HUES64 (cell line): Measurements from ENCODE around the gene PTER. TPM values are rescaled to one million over a fixed set of nuclear protein-coding genes. Genes with fewer than 3 reads are reported as not detected.

Experiments used
- H3K27ac ChIP-seq: 2 replicates; pipeline ENCODE4 v1.7.0; 2013; ENCODE audit warnings: low read depth, low read length, inconsistent platforms
- H3K27me3 ChIP-seq: 2 replicates; pipeline ENCODE4 v1.6.1; 2013; ENCODE audit warnings: mild to moderate bottlenecking, low read length; ENCODE audit not compliant: insufficient read depth
- H3K36me3 ChIP-seq: 2 replicates; pipeline ENCODE4 v1.6.1; 2013; ENCODE audit warnings: mild to moderate bottlenecking, low read length; ENCODE audit not compliant: insufficient read depth
- H3K4me1 ChIP-seq: 2 replicates; pipeline ENCODE4 v1.6.1; 2013; ENCODE audit warnings: mild to moderate bottlenecking, low read length, moderate library complexity; ENCODE audit not compliant: insufficient read depth
- H3K4me3 ChIP-seq: 2 replicates; pipeline ENCODE4 v1.5.1; 2013; ENCODE audit warnings: mild to moderate bottlenecking, low read length, moderate library complexity
- H3K9ac ChIP-seq: 2 replicates; pipeline ENCODE4 v1.6.1; 2013; ENCODE audit warnings: mild to moderate bottlenecking, low read depth, low read length
- H3K9me3 ChIP-seq: 2 replicates; pipeline ENCODE4 v1.6.1; 2013; ENCODE audit warnings: low read depth, low read length; ENCODE audit not compliant: insufficient read depth
- WGBS: fragments of 150-250, 120-280 bp; methylation state at CpG from one replicate; pipeline ENCODE4 v1.1.7; 2013; ENCODE audit warnings: missing lambda C conversion rate; 5-methylcytosine and 5-hydroxymethylcytosine counted together
- polyA plus RNA-seq, 2 experiments: library from polyadenylated mRNA; stranded (reverse); fragments of 50-300 nt; gene quantifications; one replicate each; pipeline ENCODE4 v1.2.3, GENCODE V29; 2013

The PTER gene
- polyA plus RNA-seq (2013, experiment 1 of 2): 5.8 TPM
- 7.9 TPM for polyA plus RNA-seq (2013, experiment 2 of 2)

- Histone ChIP-seq H3K4me3 (peak within 1 kb of the TSS; percentile 61), H3K9ac (peak within 1 kb of the TSS; percentile 67), H3K36me3 (no peaks in the 10 kb centered on the region), H3K4me1 (peaks cover 9% of the 10 kb centered on the region), H3K27ac (peak within 1 kb of the TSS; percentile 66; the same call in 1 of the 2 replicates), H3K27me3 (peaks cover 9% of the 10 kb centered on the region; the same call in 1 of the 2 replicates), H3K9me3 (no peaks in the 10 kb centered on the region)
- WGBS: 13% methylated on average over 49 of the region's 49 CpGs
Measured at GRCh38 chr10:16436758-16437539, at the start of gene PTER. PTER (plus strand) TSS chr10:16437010; CDS start chr10:16484385, 47,375 bp downstream.

GRCh38 chr10:16392531-16393069 lies 44.2 kb upstream of the PTER start:
- no peak overlapping the region for H3K4me3 ChIP-seq
- H3K27ac ChIP-seq: no peak overlapping the region
- H3K27me3 ChIP-seq: no peaks in the 10 kb centered on the region
- H3K9ac ChIP-seq: no peak overlapping the region
- H3K9me3 ChIP-seq: no peaks in the 10 kb centered on the region
- WGBS: 91% methylated on average over 3 of the region's 3 CpGs
- no peaks in the 10 kb centered on the region for H3K36me3 ChIP-seq
- peaks cover 2% of the 10 kb centered on the region; the same call in 1 of the 2 replicates for H3K4me1 ChIP-seq

- 83% methylated on average over 1 of the region's 4 CpGs for WGBS
- Histone ChIP-seq H3K27me3 (no peaks in the 10 kb centered on the region), H3K27ac (no peak overlapping the region), H3K9ac (no peak overlapping the region), H3K4me1 (no peaks in the 10 kb centered on the region; the same call in 1 of the 2 replicates), H3K9me3 (no peaks in the 10 kb centered on the region), H3K36me3 (no peaks in the 10 kb centered on the region), H3K4me3 (no peak overlapping the region)
Measured at GRCh38 chr10:16393271-16393858, 43.4 kb upstream of the PTER start.

DNA sequence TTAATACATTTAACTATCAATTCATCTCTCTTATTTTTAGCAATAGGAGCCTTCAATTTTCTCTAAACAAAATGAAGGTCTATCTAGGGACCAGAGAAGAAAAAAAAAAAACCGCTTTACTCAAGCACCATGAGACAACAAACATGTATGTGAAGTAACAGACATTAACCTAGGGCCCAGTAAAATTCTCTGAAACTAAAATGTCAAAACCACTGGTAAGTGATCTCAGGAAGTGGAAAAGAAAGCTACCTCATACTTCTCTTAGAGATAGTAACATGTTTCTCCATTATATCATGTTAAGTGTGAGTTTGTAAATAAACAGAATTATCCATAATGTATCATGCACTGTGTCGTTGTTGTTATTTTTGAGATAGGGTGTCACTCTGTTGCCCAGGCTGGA lies 35.4 kb upstream of the PTER start:
- Histone ChIP-seq H3K9ac (no peak overlapping the region), H3K27me3 (no peaks in the 10 kb centered on the region), H3K9me3 (no peaks in the 10 kb centered on the region), H3K36me3 (no peaks in the 10 kb centered on the region), H3K4me3 (no peak overlapping the region), H3K27ac (no peak overlapping the region), H3K4me1 (no peaks in the 10 kb centered on the region; the same call in 1 of the 2 replicates)
- WGBS: 100% methylated on average over 1 of the region's 2 CpGs

DNA sequence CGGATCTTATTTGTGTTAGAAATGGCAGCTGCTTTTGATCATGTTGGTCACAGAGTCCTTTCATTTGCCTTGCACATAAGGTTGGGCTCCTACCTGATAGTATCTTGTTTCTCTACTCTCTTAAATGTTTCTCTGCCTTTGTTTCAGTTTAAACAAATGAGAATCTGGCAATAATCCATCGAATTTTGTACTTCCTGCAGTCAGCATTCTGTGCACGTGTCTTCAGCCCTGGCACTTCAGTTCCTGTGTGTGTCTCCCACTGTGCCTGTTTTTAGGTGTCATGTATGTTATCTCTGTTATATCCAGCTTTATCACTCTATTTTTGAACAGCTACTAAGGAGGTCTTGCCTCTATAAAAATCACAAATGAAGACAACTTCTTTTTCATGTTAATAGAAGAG lies 28.4 kb upstream of the PTER start:
- Histone ChIP-seq H3K27me3 (no peaks in the 10 kb centered on the region), H3K36me3 (no peaks in the 10 kb centered on the region), H3K4me3 (no peak overlapping the region), H3K9me3 (no peaks in the 10 kb centered on the region), H3K9ac (no peak overlapping the region), H3K4me1 (no peaks in the 10 kb centered on the region), H3K27ac (no peak overlapping the region)
- WGBS: 91% methylated on average over 3 of the region's 3 CpGs

DNA sequence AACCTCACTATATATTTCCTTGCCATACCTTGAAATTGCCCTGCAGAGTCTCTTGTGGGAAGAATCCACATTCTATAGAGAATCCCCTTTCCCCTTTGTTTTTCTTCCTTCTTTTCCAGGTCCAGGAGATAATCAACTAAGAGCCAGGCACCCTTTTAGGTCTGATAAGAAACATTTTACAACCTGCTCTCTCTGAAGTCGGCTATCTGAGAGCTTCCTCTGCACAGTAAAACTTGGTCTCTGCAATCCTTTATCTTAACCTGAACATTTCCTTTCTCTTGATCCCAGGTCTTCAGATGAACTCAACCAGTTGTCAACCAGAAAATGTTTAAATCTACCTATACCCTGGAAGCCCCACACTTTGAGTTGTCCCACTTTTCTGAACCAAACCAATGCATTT lies 19.5 kb upstream of the PTER start:
- WGBS: 80% methylated on average over 1 of the region's 1 CpG
- H3K36me3 ChIP-seq: no peaks in the 10 kb centered on the region
- peaks cover 7% of the 10 kb centered on the region; the same call in 1 of the 2 replicates for H3K4me1 ChIP-seq
- H3K4me3 ChIP-seq: no peak overlapping the region
- H3K27ac ChIP-seq: no peak overlapping the region
- no peaks in the 10 kb centered on the region for H3K27me3 ChIP-seq
- no peak overlapping the region for H3K9ac ChIP-seq
- H3K9me3 ChIP-seq: no peaks in the 10 kb centered on the region

- H3K4me1 ChIP-seq: peaks cover 7% of the 10 kb centered on the region; the same call in 1 of the 2 replicates
- no peaks in the 10 kb centered on the region for H3K36me3 ChIP-seq
- no peak overlapping the region for H3K27ac ChIP-seq
- H3K9ac ChIP-seq: no peak overlapping the region
- WGBS: 92% methylated on average over 3 of the region's 3 CpGs
- H3K9me3 ChIP-seq: 0 out of 2 replicates have a peak, but pooled peaks cover 5% of the 10 kb centered on the region
- no peak overlapping the region for H3K4me3 ChIP-seq
- H3K27me3 ChIP-seq: no peaks in the 10 kb centered on the region
Measured at GRCh38 chr10:16423599-16423998, 13.2 kb upstream of the PTER start.

- no peaks in the 10 kb centered on the region for H3K36me3 ChIP-seq
- 98% methylated on average over 3 of the region's 3 CpGs for WGBS
- peaks cover 7% of the 10 kb centered on the region; the same call in 1 of the 2 replicates for H3K4me1 ChIP-seq
- H3K9me3 ChIP-seq: 0 out of 2 replicates have a peak, but pooled peaks cover 5% of the 10 kb centered on the region
- H3K27me3 ChIP-seq: no peaks in the 10 kb centered on the region
- no peak overlapping the region for H3K4me3 ChIP-seq
- no peak overlapping the region for H3K27ac ChIP-seq
- H3K9ac ChIP-seq: no peak overlapping the region
Measured at GRCh38 chr10:16425449-16425848, 11.4 kb upstream of the PTER start.

- Histone ChIP-seq H3K4me3 (no peak overlapping the region), H3K27ac (no peak overlapping the region), H3K9me3 (0 out of 2 replicates have a peak, but pooled peaks cover 5% of the 10 kb centered on the region), H3K36me3 (no peaks in the 10 kb centered on the region), H3K4me1 (no peaks in the 10 kb centered on the region), H3K27me3 (no peaks in the 10 kb centered on the region), H3K9ac (no peak overlapping the region)
- WGBS: 98% methylated on average over 5 of the region's 6 CpGs
Measured at GRCh38 chr10:16429539-16429938, 7.3 kb upstream of the PTER start.

DNA sequence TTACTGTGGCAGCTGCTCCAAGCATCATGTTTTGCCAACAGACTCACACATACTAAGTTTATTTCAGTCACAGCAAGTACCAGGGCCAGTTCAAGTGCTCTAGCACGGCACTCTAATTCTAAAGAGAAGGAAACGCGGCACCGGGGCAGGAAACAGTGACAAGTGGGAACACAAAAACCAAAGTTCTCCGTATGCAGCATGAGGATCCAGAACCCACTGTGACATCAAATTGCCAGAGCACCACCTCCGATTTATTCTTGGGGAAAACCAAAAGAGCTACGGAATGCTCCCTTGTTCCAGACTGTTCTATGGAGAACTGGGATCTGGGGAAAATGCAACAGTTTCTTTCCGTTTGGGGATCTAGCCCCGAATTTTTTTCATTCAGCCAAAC lies 448 bp upstream of the PTER start:
- H3K9ac ChIP-seq: peak overlapping the region; percentile 11; the same call in 1 of the 2 replicates
- H3K36me3 ChIP-seq: no peaks in the 10 kb centered on the region
- H3K27me3 ChIP-seq: peaks cover 9% of the 10 kb centered on the region; the same call in 1 of the 2 replicates
- H3K4me1 ChIP-seq: peaks cover 9% of the 10 kb centered on the region
- H3K4me3 ChIP-seq: peak overlapping the region; percentile 61
- H3K27ac ChIP-seq: no peak overlapping the region
- 6% methylated on average over 9 of the region's 9 CpGs for WGBS
- no peaks in the 10 kb centered on the region for H3K9me3 ChIP-seq

- Histone ChIP-seq H3K9me3 (no peaks in the 10 kb centered on the region), H3K4me3 (peak overlapping the region; percentile 61), H3K27ac (no peak overlapping the region), H3K4me1 (peaks cover 9% of the 10 kb centered on the region), H3K27me3 (peaks cover 9% of the 10 kb centered on the region; the same call in 1 of the 2 replicates), H3K36me3 (no peaks in the 10 kb centered on the region), H3K9ac (no peak overlapping the region)
- WGBS: 93% methylated on average over 5 of the region's 5 CpGs
Measured at GRCh38 chr10:16437540-16437894, 707 bp downstream of the PTER start.
